ENCODE results near the gene HSPA12B. TPM values are rescaled to one million over a fixed set of nuclear protein-coding genes. Genes with fewer than 3 reads are reported as not detected.

HSPA12B gene
- total and polyA plus RNA-seq, 2 of the 13 experiments (the other 11 are each of a cell fraction or from before 2014, with no cell fraction given): 0.01 TPM; not detected in 1

- TF ChIP-seq ZMAT5 (CRISPR knock-in tag; IDR thresholded peaks at IDR 0.05; ENCODE audit: borderline replicate concordance, low read depth): no peak
- no peak for TF ChIP-seq ELK4 (CRISPR knock-in tag; IDR thresholded peaks at IDR 0.05; ENCODE audit: borderline replicate concordance)
- TF ChIP-seq ATF4 (CRISPR knock-in tag; IDR thresholded peaks at IDR 0.05): no peak
- no peak for TF ChIP-seq HMG20A (CRISPR knock-in tag; IDR thresholded peaks at IDR 0.05; ENCODE audit: borderline replicate concordance)
- no peak for TF ChIP-seq SAFB2 (CRISPR knock-in tag; IDR thresholded peaks at IDR 0.05; ENCODE audit: borderline replicate concordance, low read depth)
- TF ChIP-seq RXRA (CRISPR knock-in tag; IDR thresholded peaks at IDR 0.05): no peak
- TF ChIP-seq CBX1 (IDR thresholded peaks at IDR 0.05; ENCODE audit: low read depth): no peak
- TF ChIP-seq RELA (CRISPR knock-in tag; IDR thresholded peaks at IDR 0.05): no peak
- TF ChIP-seq, protein P1, sequence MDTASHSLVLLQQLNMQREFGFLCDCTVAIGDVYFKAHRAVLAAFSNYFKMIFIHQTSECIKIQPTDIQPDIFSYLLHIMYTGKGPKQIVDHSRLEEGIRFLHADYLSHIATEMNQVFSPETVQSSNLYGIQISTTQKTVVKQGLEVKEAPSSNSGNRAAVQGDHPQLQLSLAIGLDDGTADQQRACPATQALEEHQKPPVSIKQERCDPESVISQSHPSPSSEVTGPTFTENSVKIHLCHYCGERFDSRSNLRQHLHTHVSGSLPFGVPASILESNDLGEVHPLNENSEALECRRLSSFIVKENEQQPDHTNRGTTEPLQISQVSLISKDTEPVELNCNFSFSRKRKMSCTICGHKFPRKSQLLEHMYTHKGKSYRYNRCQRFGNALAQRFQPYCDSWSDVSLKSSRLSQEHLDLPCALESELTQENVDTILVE (CRISPR knock-in tag; IDR thresholded peaks at IDR 0.05): no peak
- no peak for TF ChIP-seq NFYC (CRISPR knock-in tag; IDR thresholded peaks at IDR 0.05)
- TF ChIP-seq ZIK1 (CRISPR knock-in tag; IDR thresholded peaks at IDR 0.05; ENCODE audit: borderline replicate concordance, low read depth): no peak
- no peak for TF ChIP-seq ZNF292 (CRISPR knock-in tag; IDR thresholded peaks at IDR 0.05; ENCODE audit: borderline replicate concordance, low read depth)
- TF ChIP-seq FOXJ3 (CRISPR knock-in tag; IDR thresholded peaks at IDR 0.05; ENCODE audit: borderline replicate concordance): no peak
These were observed 21.8 kb downstream of the HSPA12B start (continued) for GRCh38 chr20:3754276-3754630.

All from HepG2 (cell line).